NCI-H1694 (cell line): ENCODE data around the gene ICOSLG.
"Not testable (repeated sequence)": the region's sequence is repeated elsewhere in the genome, so short reads cannot be mapped to it uniquely, and the experiment has no call there.

Source experiments
- DNase-seq: peaks from one replicate; lab custom pipeline; 2025; lab: John Stamatoyannopoulos, UW

Gene ICOSLG

GRCh38 chr21:44225605-44226004, 15.1 kb downstream of the ICOSLG start:
- DNase-seq: not testable (repeated sequence)

- not testable (repeated sequence) for DNase-seq
Observed at GRCh38 chr21:44223334-44223733, 17.4 kb downstream of the ICOSLG start.

DNA sequence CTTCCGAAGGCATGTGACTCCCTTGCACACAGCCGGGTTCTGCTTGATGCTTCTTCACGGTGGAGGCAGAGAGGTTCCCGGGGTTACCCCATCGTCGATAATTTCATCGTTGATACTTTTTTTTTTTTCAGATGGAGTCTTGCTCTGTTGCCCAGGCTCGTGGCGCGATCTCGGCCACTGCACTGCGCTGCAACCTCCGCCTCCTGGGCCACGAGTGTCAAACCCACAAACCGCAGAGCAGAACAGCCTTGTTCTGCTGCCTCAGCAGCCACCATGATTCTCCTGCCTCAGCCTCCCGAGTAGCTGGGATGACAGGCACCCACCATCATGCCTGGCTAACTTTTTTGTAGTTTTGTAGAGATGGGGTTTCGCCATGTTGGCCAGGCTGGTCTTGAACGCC, 20.1 kb downstream of the ICOSLG start:
- not testable (repeated sequence) for DNase-seq

- not testable (repeated sequence) for DNase-seq
Observed at GRCh38 chr21:44218461-44218860, 22.3 kb downstream of the ICOSLG start.

DNA sequence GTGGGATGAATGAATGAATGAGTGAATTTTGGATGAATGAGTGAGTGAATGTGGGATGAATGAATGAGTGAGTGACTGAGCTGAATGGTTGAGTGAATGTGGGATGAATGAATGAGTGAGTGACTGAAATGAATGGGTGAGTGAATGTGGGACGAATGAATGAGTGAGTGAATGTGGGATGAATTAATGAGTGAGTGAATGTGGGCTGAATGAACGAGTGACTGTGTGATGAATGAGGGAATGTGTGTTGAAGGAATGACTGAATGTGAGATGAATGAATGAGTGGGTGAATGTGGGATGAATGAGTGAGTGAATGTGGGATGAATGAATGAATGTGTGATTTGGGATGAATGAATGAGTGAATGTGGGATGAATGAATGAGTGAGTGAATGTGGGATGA, 28.8 kb downstream of the ICOSLG start:
- DNase-seq: not testable (repeated sequence)

GRCh38 chr21:44211574-44211973, 29.2 kb downstream of the ICOSLG start:
- DNase-seq: not testable (repeated sequence)

DNA sequence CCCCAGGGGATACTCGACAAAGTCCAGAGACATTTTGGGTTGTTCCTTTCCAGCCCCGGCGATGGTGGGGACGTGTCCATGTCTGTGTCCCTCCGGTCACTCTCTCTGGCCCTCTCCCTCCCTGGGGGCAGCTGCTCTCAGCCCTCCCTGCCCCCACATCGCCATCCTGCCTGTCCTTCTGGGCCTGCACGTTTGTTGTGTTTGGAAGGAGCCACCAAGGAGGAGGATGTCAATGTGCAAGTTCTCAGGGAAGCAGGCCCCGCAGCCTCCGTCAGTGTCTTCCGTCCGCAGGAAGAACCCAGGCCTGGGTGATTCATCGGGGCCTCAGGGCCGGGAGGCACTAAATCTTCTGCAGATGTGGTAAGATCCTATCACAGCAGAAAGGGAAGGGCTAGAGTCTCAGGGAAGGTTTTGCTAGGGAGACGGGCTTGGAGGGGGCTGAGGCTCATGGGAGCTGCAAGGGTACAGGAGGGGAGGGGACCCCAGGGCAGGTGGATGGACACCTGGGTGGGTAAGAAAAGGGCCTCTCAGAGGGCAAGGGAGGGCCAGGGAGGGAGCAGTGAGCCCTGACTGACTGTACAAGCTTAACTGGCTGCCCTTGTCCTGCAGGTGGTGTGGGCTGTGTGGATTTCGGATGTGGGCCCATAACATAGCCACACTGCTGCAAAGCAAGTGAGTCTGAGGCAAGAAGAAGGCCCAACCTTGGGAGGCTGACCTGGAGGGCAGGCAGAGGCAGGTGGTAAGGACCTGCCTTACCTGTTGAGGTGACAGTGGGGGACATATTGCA, 32.7 kb downstream of the ICOSLG start:
- not testable (repeated sequence) for DNase-seq

GRCh38 chr21:44206698-44207676, 33.8 kb downstream of the ICOSLG start:
- not testable (repeated sequence) for DNase-seq

DNA sequence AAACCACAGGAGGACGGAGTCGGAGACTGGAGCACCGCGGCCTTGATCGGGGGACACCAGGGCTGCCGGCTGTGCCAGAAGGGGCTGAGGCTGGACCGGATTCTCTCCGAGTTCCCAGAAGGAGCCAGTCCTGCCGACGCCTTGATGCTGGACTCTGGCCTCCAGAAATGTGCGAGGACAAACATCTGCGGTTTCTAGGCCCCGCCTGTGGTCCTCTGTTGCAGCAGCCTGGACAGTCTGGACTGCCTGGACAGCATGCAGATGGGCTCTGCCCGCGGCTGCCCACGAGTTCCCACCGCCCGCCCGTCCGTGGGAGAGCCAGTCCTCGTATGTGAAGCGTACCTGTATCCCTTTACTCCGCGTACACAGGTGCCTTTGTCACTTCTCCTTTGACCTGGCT, 34.6 kb downstream of the ICOSLG start:
- not testable (repeated sequence) for DNase-seq

DNA sequence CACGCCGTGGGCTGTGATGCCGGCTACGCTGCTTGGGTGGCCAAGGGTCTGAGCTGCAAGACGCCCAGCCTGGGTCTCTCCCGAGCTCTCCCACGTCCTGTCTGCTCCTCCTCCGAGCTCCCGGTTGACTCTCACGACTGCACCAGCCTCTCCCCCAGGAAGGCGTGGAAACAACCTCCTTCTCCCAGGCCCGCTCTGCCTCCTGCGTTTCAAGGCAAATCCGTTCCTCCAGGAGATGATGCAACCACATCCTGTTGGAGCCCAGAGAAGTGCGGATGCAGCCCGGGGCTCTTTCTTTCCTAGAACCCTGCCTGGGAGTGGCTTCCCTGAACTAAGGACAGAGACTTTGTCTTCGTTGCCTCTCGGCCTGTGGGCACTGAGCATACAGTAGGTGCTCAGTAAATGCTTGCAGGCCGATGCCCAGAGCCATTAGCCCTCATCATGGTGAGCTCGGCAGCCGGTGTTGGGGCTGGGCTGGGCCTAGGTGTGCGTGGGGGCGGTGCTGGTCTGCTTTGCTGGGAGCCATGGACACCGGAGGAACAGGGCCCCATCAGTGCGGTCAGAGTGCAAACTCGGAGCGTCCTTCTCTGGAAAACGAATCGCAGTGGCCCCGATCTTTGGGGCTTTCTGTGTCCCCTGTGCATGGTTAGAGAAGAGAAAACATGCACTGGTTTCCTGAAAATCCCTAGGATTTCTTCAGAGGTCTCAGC, 38.0 kb downstream of the ICOSLG start:
- DNase-seq: not testable (repeated sequence)

DNA sequence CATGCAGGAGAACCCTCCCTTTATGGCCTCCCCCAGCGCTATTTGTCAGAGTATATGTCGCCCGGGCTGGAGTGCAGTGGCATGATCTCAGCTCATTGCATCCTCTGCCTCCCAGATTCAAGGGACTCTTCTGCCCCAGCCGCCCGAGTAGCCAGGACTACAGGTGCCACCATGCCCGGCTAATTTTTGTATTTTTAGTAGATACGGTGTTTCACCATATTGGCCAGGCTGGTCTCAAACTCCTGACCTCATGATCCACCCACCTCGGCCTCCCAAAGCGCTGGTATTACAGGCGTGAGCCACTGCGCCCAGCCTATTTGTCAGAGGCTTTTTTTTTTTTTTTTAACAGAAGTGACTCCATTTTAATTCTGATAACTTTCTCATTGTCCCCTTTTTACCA, 40.7 kb downstream of the ICOSLG start:
- not testable (repeated sequence) for DNase-seq

GRCh38 chr21:44199448-44199847, 41.3 kb downstream of the ICOSLG start:
- no peak for DNase-seq

GRCh38 chr21:44197156-44197516, 43.6 kb downstream of the ICOSLG start:
- not testable (repeated sequence) for DNase-seq

DNA sequence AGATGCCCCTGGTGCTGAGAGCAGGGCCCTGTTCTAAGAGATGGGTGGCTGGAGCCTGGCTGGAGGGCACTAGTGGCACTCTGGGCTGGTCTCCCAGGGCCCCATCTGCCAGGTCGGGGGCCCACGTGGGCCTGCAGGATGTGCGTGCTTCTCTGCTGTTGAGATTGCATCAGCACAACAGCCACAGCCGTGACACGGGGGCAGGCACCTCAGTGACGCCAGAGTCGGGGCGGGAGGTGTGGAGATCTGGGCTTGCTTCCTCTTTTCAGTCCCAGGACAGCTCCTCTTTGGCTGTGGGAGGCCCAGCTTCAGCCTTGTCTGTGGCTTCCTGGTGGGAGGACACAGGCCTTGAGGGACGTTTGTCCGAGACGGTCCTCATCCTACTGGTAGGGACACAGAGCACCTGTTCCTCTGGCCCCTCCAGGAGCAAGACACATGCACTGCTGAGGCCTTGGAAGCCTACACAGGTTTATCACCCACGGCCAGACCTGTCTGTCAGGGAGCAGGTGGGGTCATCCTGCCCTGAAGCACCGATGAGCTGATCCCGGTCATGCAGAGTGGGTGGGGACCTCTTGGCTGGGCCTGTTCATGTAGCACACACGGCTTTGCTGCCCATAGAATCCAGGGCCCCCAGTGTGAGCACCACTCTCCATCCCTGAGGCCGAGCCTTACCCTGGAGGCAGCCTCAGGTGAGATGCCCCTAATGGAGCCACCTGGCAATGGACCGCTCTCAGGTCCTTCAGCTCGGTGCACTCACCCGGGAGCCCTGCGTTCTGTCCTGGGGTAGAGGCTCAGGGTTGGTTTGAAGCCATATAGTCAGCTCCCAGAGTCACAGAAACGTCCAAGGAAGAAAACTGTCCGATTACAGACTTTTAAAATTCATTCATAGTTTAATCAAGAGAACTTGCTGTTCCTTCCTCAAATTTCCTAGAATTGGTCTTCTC, 44.3 kb downstream of the ICOSLG start:
- not testable (repeated sequence) for DNase-seq

GRCh38 chr21:44194888-44195287, 45.9 kb downstream of the ICOSLG start:
- DNase-seq: not testable (repeated sequence)

GRCh38 chr21:44194451-44194850, 46.3 kb downstream of the ICOSLG start:
- DNase-seq: not testable (repeated sequence)

- not testable (repeated sequence) for DNase-seq
Observed at GRCh38 chr21:44193108-44193507, 47.6 kb downstream of the ICOSLG start.

DNA sequence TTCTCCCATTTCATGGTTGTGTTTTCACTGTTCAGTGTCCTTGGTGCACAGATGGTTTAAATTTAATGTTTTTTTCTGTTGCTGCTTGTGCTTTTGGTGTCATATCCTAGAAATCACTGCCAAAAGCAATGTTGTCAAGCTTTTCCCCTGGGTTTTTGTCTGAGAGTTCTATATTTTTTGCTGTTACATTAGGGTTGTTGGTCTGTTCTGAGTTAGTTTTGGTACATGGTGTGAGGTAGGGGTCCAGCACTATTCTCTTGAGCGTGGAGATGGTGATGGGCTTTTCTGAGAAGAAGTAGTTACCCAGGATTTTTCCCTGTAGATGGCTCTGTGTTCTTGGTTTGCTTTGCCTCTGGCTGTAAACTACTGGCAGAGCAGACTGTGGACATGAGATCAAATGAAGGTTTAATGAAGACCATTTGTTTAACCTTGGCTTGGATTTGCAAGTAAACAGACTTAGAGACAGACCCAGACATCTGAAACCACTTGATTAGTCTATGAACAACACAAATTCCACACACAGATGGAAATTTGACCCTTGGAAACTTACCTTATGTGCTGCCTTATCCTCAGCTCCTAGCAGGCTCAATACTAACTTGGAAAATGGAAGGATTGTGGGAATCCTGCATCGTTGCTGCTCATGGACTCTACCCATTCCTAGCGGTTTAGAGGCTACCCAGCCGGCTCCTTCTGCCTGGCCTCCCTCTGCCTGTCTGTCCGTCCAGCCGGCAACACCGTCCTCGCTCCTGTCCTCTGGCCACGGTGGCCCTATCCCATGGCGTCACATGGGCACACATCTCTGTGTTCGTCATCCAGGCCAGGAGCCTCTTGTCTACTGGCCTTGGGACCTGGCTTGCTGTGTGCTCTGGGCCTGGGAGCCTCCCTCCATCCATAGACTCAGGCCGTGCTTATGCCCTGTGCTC, 50.1 kb downstream of the ICOSLG start:
- DNase-seq: not testable (repeated sequence)

DNA sequence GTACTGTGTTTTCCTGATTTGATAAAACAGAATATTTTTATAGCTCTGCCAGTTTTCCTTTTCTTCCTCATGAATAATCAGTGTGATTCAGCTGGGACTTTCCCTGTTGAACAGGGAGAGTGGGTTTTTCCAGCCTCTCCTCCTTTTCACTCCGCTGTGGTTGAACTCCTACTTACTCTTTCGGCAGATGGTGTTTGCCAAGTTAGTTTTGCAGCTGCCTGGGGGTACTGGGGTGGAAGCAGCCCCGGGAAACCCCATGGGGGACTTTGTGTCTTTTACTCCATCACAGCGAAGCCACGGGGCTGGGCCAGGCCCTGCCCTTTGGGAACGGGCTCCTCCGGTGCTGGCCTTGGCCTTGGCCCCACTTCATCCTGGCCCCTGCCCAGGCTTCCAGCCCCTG, 55.9 kb downstream of the ICOSLG start:
- DNase-seq: not testable (repeated sequence)

DNA sequence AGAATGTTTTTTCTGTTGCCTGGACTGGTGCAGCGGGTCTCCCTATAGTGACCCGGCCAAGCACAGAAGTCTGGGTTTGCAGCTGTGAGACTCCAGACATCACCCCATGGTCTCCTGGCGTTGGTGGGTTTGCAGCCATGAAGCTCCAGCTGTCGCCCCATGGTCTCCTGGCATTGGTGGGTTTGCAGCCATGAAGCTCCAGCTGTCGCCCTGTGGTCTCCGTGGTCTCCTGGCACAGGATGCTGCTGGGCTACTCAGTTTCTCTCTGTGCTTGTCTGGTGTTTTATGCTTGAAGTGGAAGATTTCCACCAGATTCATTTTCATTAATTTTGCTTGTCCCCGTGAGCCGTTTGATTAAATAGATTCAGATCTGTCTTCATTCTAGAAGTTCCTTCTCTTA, 58.5 kb downstream of the ICOSLG start:
- not testable (repeated sequence) for DNase-seq
